Body of pancreas (tissue), 4 donors: ENCODE results near the gene WDR93.

ENCODE experiments used
- POLR2A ChIP-seq, 3 donors: fragments of 450-650 bp; IDR thresholded peaks; one replicate each; pipeline ENCODE4 v1.6.1; 2016; ENCODE audit warnings: antibody characterized with exemption in 3 of 3, mild to moderate bottlenecking in 2 of 3
- TF ChIP-seq, protein P1 (sequence below), 7 experiments: fragments of 450-650 bp in 4 of 7; fragments of 200-600 bp in 3 of 7; sonication (generic) in 3 of 7; IDR thresholded peaks; one replicate each; pipeline ENCODE4 v1.5.1; 2016 to 2019; ENCODE audit warnings: antibody characterized with exemption in 7 of 7

DNA sequence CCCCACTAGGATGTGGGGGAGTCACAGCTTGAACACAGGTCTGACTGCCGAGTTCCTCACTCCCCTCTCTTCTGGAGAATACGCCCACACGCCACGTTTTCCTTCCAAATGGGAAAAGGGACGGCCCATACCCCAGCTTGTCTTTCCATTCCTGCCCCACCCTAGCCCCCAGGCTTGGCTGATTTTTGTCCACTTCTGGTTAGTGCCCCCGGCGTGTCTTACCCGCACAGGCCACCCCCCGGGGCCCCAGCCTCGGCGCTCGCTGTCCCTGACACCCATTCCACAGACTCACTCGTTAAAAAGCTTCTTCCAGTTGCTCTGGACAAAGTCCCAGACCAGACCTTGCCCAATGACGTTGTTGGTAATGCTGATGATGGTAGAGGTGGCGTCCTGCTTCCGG is 100.0 kb downstream of the WDR93 start:
- TF ChIP-seq, protein P1, sequence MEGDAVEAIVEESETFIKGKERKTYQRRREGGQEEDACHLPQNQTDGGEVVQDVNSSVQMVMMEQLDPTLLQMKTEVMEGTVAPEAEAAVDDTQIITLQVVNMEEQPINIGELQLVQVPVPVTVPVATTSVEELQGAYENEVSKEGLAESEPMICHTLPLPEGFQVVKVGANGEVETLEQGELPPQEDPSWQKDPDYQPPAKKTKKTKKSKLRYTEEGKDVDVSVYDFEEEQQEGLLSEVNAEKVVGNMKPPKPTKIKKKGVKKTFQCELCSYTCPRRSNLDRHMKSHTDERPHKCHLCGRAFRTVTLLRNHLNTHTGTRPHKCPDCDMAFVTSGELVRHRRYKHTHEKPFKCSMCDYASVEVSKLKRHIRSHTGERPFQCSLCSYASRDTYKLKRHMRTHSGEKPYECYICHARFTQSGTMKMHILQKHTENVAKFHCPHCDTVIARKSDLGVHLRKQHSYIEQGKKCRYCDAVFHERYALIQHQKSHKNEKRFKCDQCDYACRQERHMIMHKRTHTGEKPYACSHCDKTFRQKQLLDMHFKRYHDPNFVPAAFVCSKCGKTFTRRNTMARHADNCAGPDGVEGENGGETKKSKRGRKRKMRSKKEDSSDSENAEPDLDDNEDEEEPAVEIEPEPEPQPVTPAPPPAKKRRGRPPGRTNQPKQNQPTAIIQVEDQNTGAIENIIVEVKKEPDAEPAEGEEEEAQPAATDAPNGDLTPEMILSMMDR (IDR thresholded peaks at IDR 0.05): no peak
- no peak for TF ChIP-seq POLR2A (IDR thresholded peaks at IDR 0.05)
